ENCODE results near the gene DIP2C. TPM values are rescaled to one million over a fixed set of nuclear protein-coding genes. Genes with fewer than 3 reads are reported as not detected.

The DIP2C gene
- total RNA-seq, 2 donors from 2014 or later, result 21.1 to 23.8 TPM

DNA sequence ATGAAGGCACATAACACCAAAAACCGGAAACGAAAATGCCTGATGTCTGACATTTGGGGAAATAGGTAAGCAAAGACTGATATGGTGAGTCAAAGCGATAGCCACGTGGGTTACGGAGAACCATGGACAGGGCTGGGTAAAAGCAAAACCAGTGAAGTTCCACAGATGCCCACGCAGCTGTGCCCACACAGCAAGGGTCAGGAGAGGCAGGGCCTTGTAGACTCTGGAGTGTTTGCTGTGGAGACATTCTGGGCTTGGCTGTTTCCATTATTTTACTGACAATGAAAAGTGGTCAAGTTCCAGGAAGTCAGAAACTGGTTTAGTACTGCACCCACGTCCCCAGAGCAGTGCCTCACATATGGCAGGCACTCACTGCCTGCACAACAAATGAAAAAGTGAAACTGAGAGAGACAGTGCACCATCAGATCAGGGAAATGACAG lies 405.5 kb downstream of the DIP2C start:
- H3K9me3 ChIP-seq, result no peaks in the 10 kb centered on the region
- peaks cover 57% of the 10 kb centered on the region for H3K36me3 ChIP-seq
- H3K4me3 ChIP-seq, result no peak overlapping the region
- no peak for DNase-seq (ENCODE audit: low spot score)
- H3K27me3 ChIP-seq, result no peaks in the 10 kb centered on the region
- H3K4me1 ChIP-seq, result peaks cover 0 to 10% of the 10 kb centered on the region in 2 donors
- H3K27ac ChIP-seq, result no peak overlapping the region
- TF ChIP-seq, protein P1, sequence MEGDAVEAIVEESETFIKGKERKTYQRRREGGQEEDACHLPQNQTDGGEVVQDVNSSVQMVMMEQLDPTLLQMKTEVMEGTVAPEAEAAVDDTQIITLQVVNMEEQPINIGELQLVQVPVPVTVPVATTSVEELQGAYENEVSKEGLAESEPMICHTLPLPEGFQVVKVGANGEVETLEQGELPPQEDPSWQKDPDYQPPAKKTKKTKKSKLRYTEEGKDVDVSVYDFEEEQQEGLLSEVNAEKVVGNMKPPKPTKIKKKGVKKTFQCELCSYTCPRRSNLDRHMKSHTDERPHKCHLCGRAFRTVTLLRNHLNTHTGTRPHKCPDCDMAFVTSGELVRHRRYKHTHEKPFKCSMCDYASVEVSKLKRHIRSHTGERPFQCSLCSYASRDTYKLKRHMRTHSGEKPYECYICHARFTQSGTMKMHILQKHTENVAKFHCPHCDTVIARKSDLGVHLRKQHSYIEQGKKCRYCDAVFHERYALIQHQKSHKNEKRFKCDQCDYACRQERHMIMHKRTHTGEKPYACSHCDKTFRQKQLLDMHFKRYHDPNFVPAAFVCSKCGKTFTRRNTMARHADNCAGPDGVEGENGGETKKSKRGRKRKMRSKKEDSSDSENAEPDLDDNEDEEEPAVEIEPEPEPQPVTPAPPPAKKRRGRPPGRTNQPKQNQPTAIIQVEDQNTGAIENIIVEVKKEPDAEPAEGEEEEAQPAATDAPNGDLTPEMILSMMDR (IDR thresholded peaks at IDR 0.05), result no peak

DNA sequence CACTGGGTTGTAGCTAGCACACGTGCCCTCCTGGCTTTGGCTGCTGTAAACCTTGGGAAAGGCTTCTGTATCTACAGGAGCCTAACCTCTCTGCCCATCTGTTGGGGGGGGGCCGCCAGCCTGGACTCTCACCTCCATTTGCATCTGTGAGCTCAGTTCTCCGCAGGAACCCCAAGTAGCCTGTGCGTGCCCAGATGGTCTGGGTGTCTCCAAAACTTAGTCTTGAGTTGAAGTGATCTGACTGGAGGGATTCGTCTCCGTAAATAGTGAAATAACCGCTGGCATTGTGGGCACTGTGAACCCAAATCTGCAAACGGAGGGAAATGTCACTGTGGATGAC lies 406.4 kb downstream of the DIP2C start:
- Histone ChIP-seq H3K27ac (no peak overlapping the region), H3K4me1 (peaks cover 0 to 10% of the 10 kb centered on the region in 2 donors), H3K36me3 (peaks cover 58% of the 10 kb centered on the region), H3K4me3 (no peak overlapping the region), H3K9me3 (no peaks in the 10 kb centered on the region), H3K27me3 (no peaks in the 10 kb centered on the region)
- DNase-seq (ENCODE audit: low spot score), result no peak
- TF ChIP-seq, protein P1 (IDR thresholded peaks at IDR 0.05), result no peak

DNA sequence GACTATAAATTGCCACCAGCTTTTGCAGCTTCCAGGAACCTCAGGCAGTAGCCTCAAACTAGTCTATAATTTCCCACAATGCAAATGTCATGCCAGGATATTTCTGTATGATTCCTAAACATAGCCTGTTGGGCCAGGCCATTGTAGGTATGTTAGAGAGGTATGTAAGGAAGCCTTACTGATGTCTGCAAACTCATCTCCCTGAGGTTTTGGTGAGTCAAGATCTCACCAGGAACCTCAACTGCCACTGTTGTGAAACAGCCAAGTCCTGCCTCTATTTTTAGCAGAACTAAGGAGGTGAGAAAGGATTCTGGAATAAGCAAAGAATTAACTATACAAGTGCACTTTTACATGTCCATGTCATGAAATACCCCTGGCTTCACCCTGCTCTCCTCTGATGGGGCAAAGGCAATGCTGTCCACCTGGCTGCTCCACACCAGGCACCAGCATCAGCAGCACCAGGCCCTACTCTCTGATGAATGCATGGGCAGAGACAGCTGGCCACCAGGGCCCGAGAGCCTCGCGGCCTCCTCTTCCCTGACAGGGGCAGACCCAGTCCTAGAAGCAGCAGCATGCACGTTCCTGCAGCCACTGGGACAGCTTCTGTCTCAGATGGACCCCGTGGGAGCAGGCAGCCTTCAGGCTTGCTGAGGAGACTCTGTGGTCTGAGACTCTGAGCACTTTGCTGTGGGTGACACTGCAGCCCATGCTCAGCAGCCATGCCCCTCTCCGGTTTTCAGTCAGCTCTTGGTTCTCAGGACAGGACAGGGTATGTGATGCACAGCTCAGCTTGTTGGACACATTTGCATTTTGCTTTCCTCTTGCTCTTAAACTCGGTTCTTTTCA lies 407.0 kb downstream of the DIP2C start:
- Histone ChIP-seq H3K4me3 (no peak overlapping the region), H3K4me1 (peaks cover 0 to 10% of the 10 kb centered on the region in 2 donors), H3K36me3 (peaks cover 64% of the 10 kb centered on the region), H3K27me3 (no peaks in the 10 kb centered on the region), H3K9me3 (no peaks in the 10 kb centered on the region), H3K27ac (no peak overlapping the region)
- DNase-seq (ENCODE audit: low spot score), result no peak
- TF ChIP-seq, protein P1 (IDR thresholded peaks at IDR 0.05), result no peak

DNA sequence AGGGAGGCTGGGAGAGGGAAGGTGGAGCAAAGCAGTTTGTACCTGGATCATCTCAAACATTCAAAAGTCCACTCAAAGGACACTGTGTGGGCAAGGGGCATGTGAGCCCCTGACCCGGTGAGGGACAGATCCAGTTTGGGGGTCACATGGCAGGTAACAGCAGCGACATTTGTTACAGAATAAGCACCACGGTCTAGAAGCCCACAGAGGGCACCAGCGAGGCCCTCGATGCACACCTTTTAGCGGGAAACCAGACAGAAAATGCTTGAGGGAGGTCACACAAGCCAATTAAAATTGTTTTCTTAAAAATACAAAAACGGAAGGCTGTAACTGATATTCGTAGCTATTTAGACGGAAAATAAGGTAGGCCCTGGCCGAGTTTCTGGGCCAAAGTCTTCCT lies 409.8 kb downstream of the DIP2C start:
- H3K4me1 ChIP-seq, result peaks cover 0 to 10% of the 10 kb centered on the region in 2 donors
- no peaks in the 10 kb centered on the region for H3K27me3 ChIP-seq
- H3K27ac ChIP-seq, result no peak overlapping the region
- H3K4me3 ChIP-seq, result no peak overlapping the region
- TF ChIP-seq, protein P1 (IDR thresholded peaks at IDR 0.05), result no peak
- H3K9me3 ChIP-seq, result no peaks in the 10 kb centered on the region
- peaks cover 60% of the 10 kb centered on the region for H3K36me3 ChIP-seq
- DNase-seq (ENCODE audit: low spot score), result no peak

DNA sequence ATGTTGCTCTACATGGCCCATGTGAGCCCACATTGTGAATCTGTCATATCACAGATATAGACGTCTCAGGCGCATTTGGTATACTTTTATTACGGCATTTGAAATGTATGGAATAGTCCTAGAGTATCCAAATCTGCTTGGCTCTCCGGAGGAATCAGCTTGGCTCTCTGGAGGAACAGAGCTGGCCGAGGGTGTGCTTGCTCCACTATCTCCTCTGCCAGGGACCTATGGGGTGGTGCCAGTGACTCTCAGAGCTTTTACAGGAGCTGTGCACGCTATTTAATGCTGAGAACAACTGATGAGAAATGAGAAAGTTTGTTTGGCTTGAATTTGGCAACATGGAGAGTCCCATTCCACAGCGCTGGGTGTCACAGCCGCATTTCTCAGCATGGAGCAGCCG lies 410.2 kb downstream of the DIP2C start:
- H3K27ac ChIP-seq, result no peak overlapping the region
- peaks cover 60% of the 10 kb centered on the region for H3K36me3 ChIP-seq
- no peak for DNase-seq (ENCODE audit: low spot score)

More for the DNA sequence above, 410.2 kb downstream of the DIP2C start:
- Histone ChIP-seq H3K4me3 (no peak overlapping the region), H3K4me1 (peaks cover 0 to 10% of the 10 kb centered on the region in 2 donors), H3K27me3 (no peaks in the 10 kb centered on the region), H3K9me3 (no peaks in the 10 kb centered on the region)
- TF ChIP-seq, protein P1 (IDR thresholded peaks at IDR 0.05), result no peak
